ENCODE measurements around the gene TTBK2. TPM values are rescaled to one million over a fixed set of nuclear protein-coding genes. Genes with fewer than 3 reads are reported as not detected.

Gene TTBK2
- total and polyA plus RNA-seq, 8 donors, result 12.4 to 15.8 (median 13.8) TPM

GRCh38 chr15:42800731-42801474 lies 119.7 kb downstream of the TTBK2 start:
- no peak overlapping the region for H3K27ac ChIP-seq
- H3K4me3 ChIP-seq, result no peak overlapping the region
- no peaks in the 10 kb centered on the region for H3K4me1 ChIP-seq
- H3K36me3 ChIP-seq, result peaks cover 0 to 30% of the 10 kb centered on the region in 2 donors
- ATAC-seq (no peak), DNase-seq (no peak)
- no peak for TF ChIP-seq CTCF (IDR thresholded peaks at IDR 0.05)
- H3K9me3 ChIP-seq, result no peaks in the 10 kb centered on the region
- H3K27me3 ChIP-seq, result no peaks in the 10 kb centered on the region
- intact Hi-C loops (cut with DNase I), result no loop called here

GRCh38 chr15:42798802-42799201 lies 121.8 kb downstream of the TTBK2 start:
- ATAC-seq (no peak), DNase-seq (no peak)
- Histone ChIP-seq H3K27me3 (no peaks in the 10 kb centered on the region), H3K36me3 (peaks cover 0 to 27% of the 10 kb centered on the region in 2 donors), H3K4me1 (no peaks in the 10 kb centered on the region), H3K9me3 (no peaks in the 10 kb centered on the region), H3K4me3 (no peak overlapping the region), H3K27ac (no peak overlapping the region)
- intact Hi-C loops (cut with DNase I), result no loop called here
- no peak for TF ChIP-seq CTCF (IDR thresholded peaks at IDR 0.05)

- Histone ChIP-seq H3K27ac (no peak overlapping the region), H3K36me3 (peaks cover 0 to 22% of the 10 kb centered on the region in 2 donors), H3K9me3 (no peaks in the 10 kb centered on the region), H3K27me3 (no peaks in the 10 kb centered on the region), H3K4me1 (no peaks in the 10 kb centered on the region), H3K4me3 (no peak overlapping the region)
- DNase-seq, result no peak
- no peak for ATAC-seq
- no peak for TF ChIP-seq CTCF (IDR thresholded peaks at IDR 0.05)
- intact Hi-C loops (cut with DNase I), result no loop called here
Observed at GRCh38 chr15:42796955-42797782, 123.4 kb downstream of the TTBK2 start.

GRCh38 chr15:42788725-42789124 lies 131.9 kb downstream of the TTBK2 start:
- TF ChIP-seq CTCF (IDR thresholded peaks at IDR 0.05), result no peak
- no peak for ATAC-seq
- no peak overlapping the region for H3K27ac ChIP-seq
- intact Hi-C loops (cut with DNase I), result no loop called here
- no peaks in the 10 kb centered on the region for H3K9me3 ChIP-seq
- no peak overlapping the region for H3K4me3 ChIP-seq
- H3K36me3 ChIP-seq, result peaks cover 0 to 15% of the 10 kb centered on the region in 2 donors
- DNase-seq, result no peak
- no peaks in the 10 kb centered on the region for H3K4me1 ChIP-seq
- no peaks in the 10 kb centered on the region for H3K27me3 ChIP-seq

GRCh38 chr15:42786978-42787377 lies 133.6 kb downstream of the TTBK2 start:
- no peaks in the 10 kb centered on the region for H3K4me1 ChIP-seq
- H3K27me3 ChIP-seq, result no peaks in the 10 kb centered on the region
- intact Hi-C loops (cut with DNase I), result no loop called here
- TF ChIP-seq CTCF (IDR thresholded peaks at IDR 0.05), result no peak
- ATAC-seq (no peak), DNase-seq (no peak)
- H3K4me3 ChIP-seq, result no peak overlapping the region
- H3K9me3 ChIP-seq, result no peaks in the 10 kb centered on the region
- H3K27ac ChIP-seq, result no peak overlapping the region
- H3K36me3 ChIP-seq, result peaks cover 0 to 21% of the 10 kb centered on the region in 2 donors

Data from left lung (tissue), 10 donors.